ENCODE results near the gene SLC22A7.
"Not testable (repeated sequence)": the region's sequence is repeated elsewhere in the genome, so short reads cannot be mapped to it uniquely, and the experiment has no call there.

SLC22A7 gene

GRCh38 chr6:43347021-43347420, 49.0 kb downstream of the SLC22A7 start:
- no peak for DNase-seq

GRCh38 chr6:43347444-43347843, 49.4 kb downstream of the SLC22A7 start:
- no peak for DNase-seq

GRCh38 chr6:43351951-43352350, 53.9 kb downstream of the SLC22A7 start:
- not testable (repeated sequence) for DNase-seq

Data from activated CD4-positive, alpha-beta T cell treated with anti-CD3 and anti-CD28 coated beads for 1 hour (primary cell).